ENCODE measurements around the gene ZC3H7B. TPM values are rescaled to one million over a fixed set of nuclear protein-coding genes. Genes with fewer than 3 reads are reported as not detected.
A peak's percentile ranks its signal among the peaks of the same experiment; 100 is the strongest.

Gene ZC3H7B
- total and polyA plus RNA-seq, 5 donors from 2014 or later, result 1.00 to 39.3 (median 1.3) TPM

DNA sequence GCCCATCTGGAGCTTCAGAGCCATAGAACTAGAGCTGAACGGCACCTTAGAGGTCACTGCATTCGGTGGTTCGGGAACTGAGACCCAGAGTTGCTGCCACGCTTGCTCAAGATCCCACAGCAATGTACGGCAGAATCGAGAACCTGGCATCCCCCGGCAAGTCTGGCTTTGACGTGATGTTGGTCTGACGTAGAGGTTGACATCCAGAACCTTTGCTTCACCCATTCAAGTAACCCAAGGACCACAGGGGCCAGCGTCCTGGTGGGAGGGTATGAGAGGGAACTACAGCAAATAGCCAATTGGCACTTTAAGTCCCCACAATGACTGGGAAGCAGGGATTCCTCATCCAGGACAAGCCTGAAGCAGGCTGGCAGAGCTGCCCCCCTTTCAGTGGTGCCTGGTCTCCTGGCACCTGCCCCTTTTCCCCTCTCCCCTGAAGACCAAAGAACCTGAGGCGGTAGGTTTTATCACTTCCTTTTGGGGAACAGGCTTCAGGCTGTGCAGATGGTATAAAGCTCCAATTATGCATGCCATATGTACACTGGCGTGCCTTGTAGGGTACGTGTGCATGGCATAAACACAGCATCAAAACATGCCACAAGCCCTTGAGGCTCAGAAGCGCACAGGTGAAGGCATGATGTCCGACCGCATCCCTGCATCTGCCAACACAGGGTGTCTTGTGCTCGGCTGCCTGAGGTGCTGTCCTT lies 65.2 kb downstream of the ZC3H7B start:
- no peaks in the 10 kb centered on the region for H3K9me3 ChIP-seq (ENCODE audit: control insufficient read depth in 2 of 2, low read length in 2 of 2)
- Mint-ChIP-seq H3K36me3 (no peaks in the 10 kb centered on the region), H3K4me1 (no peaks in the 10 kb centered on the region), H3K9me3 (peaks cover 0 to 2% (median 0%) of the 10 kb centered on the region in 7 donors), H3K27ac (no peak overlapping the region), H3K4me3 (no peak overlapping the region), H3K27me3 (peaks cover 15% of the 10 kb centered on the region)
- H3K27ac ChIP-seq (ENCODE audit: insufficient read depth, low read length, poor library complexity, severe bottlenecking), result no peak overlapping the region
- H3K4me1 ChIP-seq (ENCODE audit: control insufficient read depth, insufficient read depth, low read length, poor library complexity, severe bottlenecking), result peaks cover 4% of the 10 kb centered on the region
- H3K27me3 ChIP-seq (ENCODE audit: control insufficient read depth, insufficient read depth, low read length), result no peaks in the 10 kb centered on the region
- no peak for ATAC-seq (ENCODE audit: low read depth in 2 of 2)
- no peak for DNase-seq
- no peak overlapping the region for H3K4me3 ChIP-seq (ENCODE audit: low read depth, low read length)
- H3K36me3 ChIP-seq (ENCODE audit: control insufficient read depth, insufficient read depth, low read length), result no peaks in the 10 kb centered on the region

GRCh38 chr22:41367039-41367679 lies 65.8 kb downstream of the ZC3H7B start:
- H3K27ac ChIP-seq (ENCODE audit: insufficient read depth, low read length, poor library complexity, severe bottlenecking), result no peak overlapping the region
- peaks cover 15% of the 10 kb centered on the region for H3K27me3 Mint-ChIP-seq
- no peak overlapping the region for H3K4me3 Mint-ChIP-seq
- H3K27me3 ChIP-seq (ENCODE audit: control insufficient read depth, insufficient read depth, low read length), result no peaks in the 10 kb centered on the region
- DNase-seq (no peak), ATAC-seq (ENCODE audit: low read depth in 2 of 2) (peak in 1 of 2 donors; percentile 22)
- no peaks in the 10 kb centered on the region for H3K4me1 Mint-ChIP-seq
- no peaks in the 10 kb centered on the region for H3K36me3 ChIP-seq (ENCODE audit: control insufficient read depth, insufficient read depth, low read length)
- H3K9me3 ChIP-seq (ENCODE audit: control insufficient read depth in 2 of 2, low read length in 2 of 2), result no peaks in the 10 kb centered on the region
- H3K27ac Mint-ChIP-seq, result peak overlapping the region in 1 of 3 donors; percentile 90
- H3K36me3 Mint-ChIP-seq, result no peaks in the 10 kb centered on the region
- H3K9me3 Mint-ChIP-seq, result peaks cover 0 to 2% (median 0%) of the 10 kb centered on the region in 7 donors
- no peak overlapping the region for H3K4me3 ChIP-seq (ENCODE audit: low read depth, low read length)
- H3K4me1 ChIP-seq (ENCODE audit: control insufficient read depth, insufficient read depth, low read length, poor library complexity, severe bottlenecking), result peaks cover 4% of the 10 kb centered on the region

DNA sequence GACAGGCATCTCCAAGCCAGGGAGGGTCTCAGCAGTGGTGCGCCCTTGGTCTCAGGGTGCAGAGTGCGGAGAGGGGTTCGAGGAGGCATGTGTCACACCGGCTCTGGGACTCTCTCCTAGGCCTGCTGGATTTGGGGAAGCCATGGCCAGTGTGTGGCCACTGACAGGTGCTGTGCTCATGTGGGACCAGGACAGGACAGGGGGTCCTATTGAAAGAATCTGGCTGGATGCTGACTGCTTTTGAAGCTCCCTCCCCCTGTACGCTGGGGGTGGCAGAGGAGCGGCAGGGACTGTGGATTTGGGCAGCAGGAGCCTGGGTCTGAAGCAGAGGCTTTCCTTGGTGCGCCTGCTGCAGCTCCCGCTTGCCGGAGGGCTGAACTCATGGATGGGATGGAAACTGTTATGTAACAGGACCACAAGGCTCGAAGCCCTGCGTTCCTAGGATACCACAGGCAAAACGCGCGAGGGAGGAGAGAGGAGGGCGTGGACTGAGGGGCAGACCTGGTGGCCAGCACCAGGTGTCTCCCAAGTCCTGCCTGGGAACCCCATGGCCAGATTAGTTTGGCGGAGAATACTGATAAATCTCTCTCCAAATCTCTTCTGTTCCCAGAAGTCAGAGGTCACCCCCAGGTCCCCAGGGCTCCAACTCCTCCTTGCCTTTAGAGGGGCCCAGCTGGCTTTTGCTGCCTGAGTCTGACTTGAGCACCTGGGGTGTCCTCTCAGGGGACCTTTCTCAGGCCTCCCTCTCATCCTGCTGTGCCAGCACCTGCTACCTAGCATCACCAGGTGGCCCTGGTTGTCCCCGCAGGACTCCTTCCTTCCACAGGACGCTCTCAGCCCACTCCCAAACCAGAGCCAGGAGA lies 66.6 kb downstream of the ZC3H7B start:
- Histone ChIP-seq H3K4me3 (ENCODE audit: low read depth, low read length) (no peak overlapping the region), H3K9me3 (ENCODE audit: control insufficient read depth in 2 of 2, low read length in 2 of 2) (no peaks in the 10 kb centered on the region), H3K27me3 (ENCODE audit: control insufficient read depth, insufficient read depth, low read length) (no peaks in the 10 kb centered on the region), H3K36me3 (ENCODE audit: control insufficient read depth, insufficient read depth, low read length) (no peaks in the 10 kb centered on the region), H3K27ac (ENCODE audit: insufficient read depth, low read length, poor library complexity, severe bottlenecking) (no peak overlapping the region), H3K4me1 (ENCODE audit: control insufficient read depth, insufficient read depth, low read length, poor library complexity, severe bottlenecking) (peaks cover 4% of the 10 kb centered on the region)
- H3K36me3 Mint-ChIP-seq, result no peaks in the 10 kb centered on the region
- DNase-seq, result no peak
- H3K27me3 Mint-ChIP-seq, result peaks cover 15% of the 10 kb centered on the region
- H3K4me1 Mint-ChIP-seq, result no peaks in the 10 kb centered on the region
- H3K9me3 Mint-ChIP-seq, result peaks cover 0 to 2% (median 0%) of the 10 kb centered on the region in 7 donors
- ATAC-seq (ENCODE audit: low read depth in 2 of 2), result no peak
- H3K27ac Mint-ChIP-seq, result peak overlapping the region in 1 of 3 donors; percentile 90
- no peak overlapping the region for H3K4me3 Mint-ChIP-seq

DNA sequence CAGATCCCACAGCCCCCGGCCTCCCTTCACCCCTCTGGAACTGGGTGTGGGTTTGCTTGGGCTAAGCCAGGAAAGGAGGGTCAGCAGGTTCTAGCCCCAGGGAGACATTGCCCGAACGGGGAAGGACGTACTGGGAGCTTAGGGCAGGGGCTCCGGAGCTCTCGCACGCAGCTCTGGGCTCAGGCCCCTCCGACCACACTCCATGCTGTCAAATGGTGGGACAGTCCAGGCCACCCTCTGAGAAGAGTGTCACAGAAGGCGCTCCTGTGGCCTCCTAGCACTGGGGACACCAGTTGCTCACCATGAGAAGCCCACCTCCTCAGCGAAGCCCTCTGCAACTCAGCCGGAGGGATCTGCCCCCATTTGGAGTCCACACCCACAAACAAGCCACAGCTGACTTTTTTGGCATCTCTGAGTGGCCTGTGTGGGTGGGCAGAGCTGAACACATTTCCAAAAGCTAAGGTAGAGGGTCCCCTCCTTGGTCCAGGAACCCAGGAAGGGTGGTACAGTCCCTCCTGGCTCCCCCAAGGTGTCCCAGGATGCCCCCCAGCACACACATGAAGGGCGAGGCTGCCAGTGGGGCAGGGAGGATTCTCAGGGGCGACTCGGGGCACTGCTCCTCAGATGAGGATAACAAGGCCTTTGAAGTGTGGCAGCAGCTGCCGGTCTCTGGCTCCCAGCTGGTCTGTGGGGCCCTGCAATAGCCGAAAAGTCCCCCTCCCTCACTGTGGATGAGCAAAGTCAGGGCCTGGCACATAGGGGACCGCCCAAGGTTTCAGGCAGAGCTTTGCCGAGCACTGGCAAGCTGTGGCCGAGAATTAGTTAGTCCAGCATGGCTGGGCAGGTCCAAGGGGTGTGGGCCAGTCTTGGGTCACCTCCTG lies 67.5 kb downstream of the ZC3H7B start:
- H3K4me1 Mint-ChIP-seq, result no peaks in the 10 kb centered on the region
- peaks cover 10% of the 10 kb centered on the region for H3K27me3 Mint-ChIP-seq
- Histone ChIP-seq H3K4me3 (ENCODE audit: low read depth, low read length) (no peak overlapping the region), H3K27ac (ENCODE audit: insufficient read depth, low read length, poor library complexity, severe bottlenecking) (no peak overlapping the region), H3K4me1 (ENCODE audit: control insufficient read depth, insufficient read depth, low read length, poor library complexity, severe bottlenecking) (peaks cover 4% of the 10 kb centered on the region), H3K36me3 (ENCODE audit: control insufficient read depth, insufficient read depth, low read length) (no peaks in the 10 kb centered on the region), H3K27me3 (ENCODE audit: control insufficient read depth, insufficient read depth, low read length) (no peaks in the 10 kb centered on the region), H3K9me3 (ENCODE audit: control insufficient read depth in 2 of 2, low read length in 2 of 2) (no peaks in the 10 kb centered on the region)
- peaks cover 0 to 2% (median 0%) of the 10 kb centered on the region in 7 donors for H3K9me3 Mint-ChIP-seq
- ATAC-seq (ENCODE audit: low read depth in 2 of 2) (no peak), DNase-seq (no peak)
- no peaks in the 10 kb centered on the region for H3K36me3 Mint-ChIP-seq
- no peak overlapping the region for H3K4me3 Mint-ChIP-seq
- no peak overlapping the region for H3K27ac Mint-ChIP-seq

- Histone ChIP-seq H3K27ac (ENCODE audit: insufficient read depth, low read length, poor library complexity, severe bottlenecking) (no peak overlapping the region), H3K9me3 (ENCODE audit: control insufficient read depth in 2 of 2, low read length in 2 of 2) (no peaks in the 10 kb centered on the region), H3K27me3 (ENCODE audit: control insufficient read depth, insufficient read depth, low read length) (no peaks in the 10 kb centered on the region), H3K4me3 (ENCODE audit: low read depth, low read length) (no peak overlapping the region), H3K36me3 (ENCODE audit: control insufficient read depth, insufficient read depth, low read length) (no peaks in the 10 kb centered on the region), H3K4me1 (ENCODE audit: control insufficient read depth, insufficient read depth, low read length, poor library complexity, severe bottlenecking) (peaks cover 4% of the 10 kb centered on the region)
- no peak overlapping the region for H3K4me3 Mint-ChIP-seq
- H3K9me3 Mint-ChIP-seq, result no peaks in the 10 kb centered on the region
- DNase-seq (no peak), ATAC-seq (ENCODE audit: low read depth in 2 of 2) (no peak)
- H3K36me3 Mint-ChIP-seq, result no peaks in the 10 kb centered on the region
- H3K27me3 Mint-ChIP-seq, result peaks cover 10% of the 10 kb centered on the region
- H3K4me1 Mint-ChIP-seq, result no peaks in the 10 kb centered on the region
- no peak overlapping the region for H3K27ac Mint-ChIP-seq
Measured at GRCh38 chr22:41369424-41369745, 68.1 kb downstream of the ZC3H7B start.

DNA sequence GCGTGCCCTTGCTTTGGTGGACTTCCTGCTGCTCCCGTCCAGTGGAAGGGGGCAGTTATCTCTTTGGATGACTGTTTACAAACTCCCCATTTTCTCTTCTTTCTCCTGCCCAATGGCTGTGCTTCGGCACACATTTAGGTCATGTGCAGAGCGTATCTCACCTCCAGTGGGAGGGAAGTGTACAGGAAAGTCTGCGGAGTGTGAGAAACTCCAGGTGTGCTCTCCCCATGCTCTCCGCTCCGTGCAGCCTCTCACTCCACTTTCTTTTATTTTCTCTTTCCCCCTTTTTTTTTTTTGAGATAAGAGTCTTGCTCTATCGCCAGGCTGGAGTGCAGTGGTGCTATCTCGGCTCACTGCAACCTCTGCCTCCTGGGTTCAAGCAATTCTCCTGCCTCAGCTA lies 68.5 kb downstream of the ZC3H7B start:
- no peaks in the 10 kb centered on the region for H3K9me3 Mint-ChIP-seq
- Histone ChIP-seq H3K4me3 (ENCODE audit: low read depth, low read length) (no peak overlapping the region), H3K9me3 (ENCODE audit: control insufficient read depth in 2 of 2, low read length in 2 of 2) (no peaks in the 10 kb centered on the region), H3K27ac (ENCODE audit: insufficient read depth, low read length, poor library complexity, severe bottlenecking) (no peak overlapping the region), H3K27me3 (ENCODE audit: control insufficient read depth, insufficient read depth, low read length) (no peaks in the 10 kb centered on the region), H3K36me3 (ENCODE audit: control insufficient read depth, insufficient read depth, low read length) (no peaks in the 10 kb centered on the region), H3K4me1 (ENCODE audit: control insufficient read depth, insufficient read depth, low read length, poor library complexity, severe bottlenecking) (peaks cover 4% of the 10 kb centered on the region)
- H3K4me3 Mint-ChIP-seq, result no peak overlapping the region
- H3K27me3 Mint-ChIP-seq, result peaks cover 10% of the 10 kb centered on the region
- peaks cover 0 to 3% (median 1%) of the 10 kb centered on the region in 4 donors for H3K4me1 Mint-ChIP-seq
- no peak for DNase-seq
- H3K27ac Mint-ChIP-seq, result no peak overlapping the region
- no peak for ATAC-seq (ENCODE audit: low read depth in 2 of 2)
- no peaks in the 10 kb centered on the region for H3K36me3 Mint-ChIP-seq

DNA sequence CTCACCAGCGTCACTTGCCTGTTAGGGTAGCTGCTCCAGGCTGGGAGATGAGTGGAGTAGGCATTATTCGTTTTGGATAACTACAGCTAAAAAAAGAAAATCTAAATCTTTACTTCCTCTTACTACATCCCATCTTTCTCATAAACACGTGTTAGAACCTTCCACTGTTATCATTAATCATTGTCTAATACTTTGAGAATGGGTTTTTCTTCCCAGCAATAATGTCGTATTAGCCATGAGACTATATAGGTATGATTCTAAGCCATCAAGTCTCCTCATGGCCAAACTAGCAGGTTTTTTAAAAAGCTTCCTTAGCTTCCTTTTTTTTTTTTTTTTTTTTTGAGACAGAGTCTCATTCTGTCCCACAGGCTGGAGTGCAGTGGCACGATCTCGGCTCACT lies 76.5 kb downstream of the ZC3H7B start:
- no peak for DNase-seq
- Histone ChIP-seq H3K4me1 (ENCODE audit: control insufficient read depth, insufficient read depth, low read length, poor library complexity, severe bottlenecking) (peaks cover 13% of the 10 kb centered on the region), H3K27ac (ENCODE audit: insufficient read depth, low read length, poor library complexity, severe bottlenecking) (no peak overlapping the region), H3K27me3 (ENCODE audit: control insufficient read depth, insufficient read depth, low read length) (no peaks in the 10 kb centered on the region), H3K9me3 (ENCODE audit: control insufficient read depth in 2 of 2, low read length in 2 of 2) (no peaks in the 10 kb centered on the region), H3K36me3 (ENCODE audit: control insufficient read depth, insufficient read depth, low read length) (no peaks in the 10 kb centered on the region), H3K4me3 (ENCODE audit: low read depth, low read length) (no peak overlapping the region)
- no peak for ATAC-seq (ENCODE audit: low read depth in 2 of 2)
- Mint-ChIP-seq H3K27me3 (peaks cover 6% of the 10 kb centered on the region), H3K4me3 (no peak overlapping the region), H3K36me3 (no peaks in the 10 kb centered on the region), H3K4me1 (peaks cover 0 to 26% (median 2%) of the 10 kb centered on the region in 4 donors), H3K27ac (no peak overlapping the region), H3K9me3 (no peaks in the 10 kb centered on the region)
